H7 (cell line): ENCODE measurements around the gene H6PD. TPM values are rescaled to one million over a fixed set of nuclear protein-coding genes. Genes with fewer than 3 reads are reported as not detected.

Experiments
- DNase-seq: peaks from one replicate; pipeline ENCODE4 v3.0.0; 2012
- H3K27me3 ChIP-seq: 2 replicates; pipeline ENCODE4 v1.6.0; 2011; ENCODE audit warnings: mild to moderate bottlenecking, low read length; ENCODE audit not compliant: control insufficient read depth, insufficient read depth
- H3K36me3 ChIP-seq: replicated peaks from 2 replicates; pipeline ENCODE4 v1.5.1; 2011; ENCODE audit warnings: low read length; ENCODE audit not compliant: control insufficient read depth, insufficient read depth
- H3K4me3 ChIP-seq: 2 replicates; pipeline ENCODE4 v1.5.1; 2011; ENCODE audit warnings: low read depth, mild to moderate bottlenecking, control low read depth, low read length, moderate library complexity; ENCODE audit not compliant: insufficient read depth
- total RNA-seq: library from RNA; depleted of rRNA; stranded (reverse); fragments of >200 nt; shearing (Covaris generic); gene quantifications from 2 replicates; pipeline ENCODE4 v1.2.3, GENCODE V29; 2014

The H6PD gene
- total RNA-seq, 1 experiment from 2014 or later = 13.9 TPM

- no peaks in the 10 kb centered on the region for H3K36me3 ChIP-seq
- H3K27me3 ChIP-seq = no peaks in the 10 kb centered on the region
- DNase-seq = no peak
- H3K4me3 ChIP-seq = no peak overlapping the region
These were observed 73.7 kb downstream of the H6PD start for GRCh38 chr1:9308236-9308785.

GRCh38 chr1:9309080-9309479 is 74.5 kb downstream of the H6PD start:
- no peak overlapping the region for H3K4me3 ChIP-seq

GRCh38 chr1:9309991-9310390 is 75.4 kb downstream of the H6PD start:
- H3K36me3 ChIP-seq = no peaks in the 10 kb centered on the region
- no peak for DNase-seq
- no peak overlapping the region for H3K4me3 ChIP-seq
- no peaks in the 10 kb centered on the region for H3K27me3 ChIP-seq

More at GRCh38 chr1:9309080-9309479, 74.5 kb downstream of the H6PD start:
- no peaks in the 10 kb centered on the region for H3K27me3 ChIP-seq
- DNase-seq = no peak
- no peaks in the 10 kb centered on the region for H3K36me3 ChIP-seq

- no peak overlapping the region for H3K4me3 ChIP-seq
- DNase-seq = no peak
These were observed 76.5 kb downstream of the H6PD start for GRCh38 chr1:9311029-9311428.

GRCh38 chr1:9311479-9311878 is 76.9 kb downstream of the H6PD start:
- Histone ChIP-seq H3K36me3 (no peaks in the 10 kb centered on the region), H3K27me3 (no peaks in the 10 kb centered on the region), H3K4me3 (no peak overlapping the region)
- no peak for DNase-seq

More at GRCh38 chr1:9311029-9311428, 76.5 kb downstream of the H6PD start:
- no peaks in the 10 kb centered on the region for H3K36me3 ChIP-seq
- no peaks in the 10 kb centered on the region for H3K27me3 ChIP-seq

GRCh38 chr1:9312168-9312720 is 77.7 kb downstream of the H6PD start:
- no peaks in the 10 kb centered on the region for H3K36me3 ChIP-seq
- no peak overlapping the region for H3K4me3 ChIP-seq
- H3K27me3 ChIP-seq = no peaks in the 10 kb centered on the region
- DNase-seq = no peak

GRCh38 chr1:9313576-9313975 is 79.0 kb downstream of the H6PD start:
- Histone ChIP-seq H3K27me3 (no peaks in the 10 kb centered on the region), H3K36me3 (no peaks in the 10 kb centered on the region), H3K4me3 (no peak overlapping the region)
- DNase-seq = peak; percentile 54

- H3K27me3 ChIP-seq = no peaks in the 10 kb centered on the region
- no peaks in the 10 kb centered on the region for H3K36me3 ChIP-seq
- H3K4me3 ChIP-seq = no peak overlapping the region
- DNase-seq = no peak
These were observed 79.5 kb downstream of the H6PD start for GRCh38 chr1:9314111-9314510.

- Histone ChIP-seq H3K4me3 (no peak overlapping the region), H3K27me3 (no peaks in the 10 kb centered on the region), H3K36me3 (no peaks in the 10 kb centered on the region)
- no peak for DNase-seq
These were observed 80.3 kb downstream of the H6PD start for GRCh38 chr1:9314711-9315379.

GRCh38 chr1:9315411-9316079 is 81.0 kb downstream of the H6PD start:
- Histone ChIP-seq H3K4me3 (no peak overlapping the region), H3K36me3 (no peaks in the 10 kb centered on the region), H3K27me3 (no peaks in the 10 kb centered on the region)
- peak; percentile 33 for DNase-seq

GRCh38 chr1:9316080-9316444 is 81.5 kb downstream of the H6PD start:
- H3K4me3 ChIP-seq = no peak overlapping the region
- peak; percentile 55 for DNase-seq
- no peaks in the 10 kb centered on the region for H3K27me3 ChIP-seq
- H3K36me3 ChIP-seq = no peaks in the 10 kb centered on the region

- Histone ChIP-seq H3K36me3 (no peaks in the 10 kb centered on the region), H3K27me3 (no peaks in the 10 kb centered on the region)
These were observed 81.9 kb downstream of the H6PD start for GRCh38 chr1:9316512-9316911.

GRCh38 chr1:9317072-9317471 is 82.5 kb downstream of the H6PD start:
- Histone ChIP-seq H3K4me3 (no peak overlapping the region), H3K36me3 (no peaks in the 10 kb centered on the region), H3K27me3 (no peaks in the 10 kb centered on the region)
- peak; percentile 38 for DNase-seq

More at GRCh38 chr1:9316512-9316911, 81.9 kb downstream of the H6PD start:
- DNase-seq = peak; percentile 48
- H3K4me3 ChIP-seq = no peak overlapping the region

GRCh38 chr1:9317591-9318417 is 83.2 kb downstream of the H6PD start:
- H3K36me3 ChIP-seq = no peaks in the 10 kb centered on the region
- DNase-seq = peak; percentile 63
- no peak overlapping the region for H3K4me3 ChIP-seq
- no peaks in the 10 kb centered on the region for H3K27me3 ChIP-seq
